Keratinocyte (primary cell): ENCODE data around the gene LRFN5.

ENCODE experiments used
- EZH2 ChIP-seq: IDR thresholded peaks from one replicate; pipeline ENCODE4 v1.6.1; 2012; ENCODE audit warnings: inconsistent platforms, mild to moderate bottlenecking, low read length, moderate library complexity
- TF ChIP-seq, protein P1 (sequence below), 3 experiments: IDR thresholded peaks in 1 of 3; conservative IDR thresholded peaks in 1 of 3; optimal IDR thresholded peaks in 1 of 3; 2 replicates in 2 of 3; 3 replicates in 1 of 3; pipeline versions ENCODE3 to v1.5.1; 2011; ENCODE audit warnings: low read length in 3 of 3, mild to moderate bottlenecking in 3 of 3, moderate library complexity in 2 of 3, control low read depth in 1 of 3, inconsistent platforms in 1 of 3; ENCODE audit not compliant: insufficient read depth in 2 of 3; ENCODE audit errors: extremely low read depth in 1 of 3

DNA sequence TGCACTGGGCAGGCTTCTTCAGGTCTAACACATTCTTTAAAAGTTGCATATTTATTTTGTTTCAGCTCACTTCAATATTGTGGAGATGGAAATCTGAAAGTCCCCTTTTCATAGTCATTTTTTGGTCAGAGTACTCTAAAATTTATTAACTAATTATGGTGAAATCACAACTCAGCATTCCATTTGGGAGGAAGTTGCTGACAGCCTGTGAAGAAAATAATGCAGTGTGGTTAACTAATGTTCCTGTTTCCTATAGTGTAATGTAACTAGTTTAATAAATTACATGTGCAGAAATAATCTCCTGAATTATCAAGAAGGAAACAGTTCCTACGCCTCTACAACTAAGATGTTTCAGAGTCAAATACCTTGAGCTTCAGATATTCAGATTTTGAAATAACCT lies 17.1 kb downstream of the LRFN5 start:
- no peak for TF ChIP-seq EZH2
- TF ChIP-seq, protein P1, sequence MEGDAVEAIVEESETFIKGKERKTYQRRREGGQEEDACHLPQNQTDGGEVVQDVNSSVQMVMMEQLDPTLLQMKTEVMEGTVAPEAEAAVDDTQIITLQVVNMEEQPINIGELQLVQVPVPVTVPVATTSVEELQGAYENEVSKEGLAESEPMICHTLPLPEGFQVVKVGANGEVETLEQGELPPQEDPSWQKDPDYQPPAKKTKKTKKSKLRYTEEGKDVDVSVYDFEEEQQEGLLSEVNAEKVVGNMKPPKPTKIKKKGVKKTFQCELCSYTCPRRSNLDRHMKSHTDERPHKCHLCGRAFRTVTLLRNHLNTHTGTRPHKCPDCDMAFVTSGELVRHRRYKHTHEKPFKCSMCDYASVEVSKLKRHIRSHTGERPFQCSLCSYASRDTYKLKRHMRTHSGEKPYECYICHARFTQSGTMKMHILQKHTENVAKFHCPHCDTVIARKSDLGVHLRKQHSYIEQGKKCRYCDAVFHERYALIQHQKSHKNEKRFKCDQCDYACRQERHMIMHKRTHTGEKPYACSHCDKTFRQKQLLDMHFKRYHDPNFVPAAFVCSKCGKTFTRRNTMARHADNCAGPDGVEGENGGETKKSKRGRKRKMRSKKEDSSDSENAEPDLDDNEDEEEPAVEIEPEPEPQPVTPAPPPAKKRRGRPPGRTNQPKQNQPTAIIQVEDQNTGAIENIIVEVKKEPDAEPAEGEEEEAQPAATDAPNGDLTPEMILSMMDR (optimal IDR thresholded peaks at IDR 0.05 in 1 of 3, IDR thresholded peaks at IDR 0.05 in 1 of 3, conservative IDR thresholded peaks at IDR 0.05 in 1 of 3; ENCODE audit: extremely low read depth in 1 of 3, insufficient read depth in 2 of 3, low read length in 3 of 3) = no peak
